Suprapubic skin (tissue), 4 donors: ENCODE data around the gene PHACTR4.

Experiments
- CTCF ChIP-seq, 2 donors: fragments of 200-600 bp in 1 of 2; fragments of 450-650 bp in 1 of 2; sonication (generic) in 1 of 2; IDR thresholded peaks; one replicate each; pipeline ENCODE4 v1.5.1; 2016 to 2019; ENCODE audit warnings: antibody characterized with exemption in 2 of 2, mild to moderate bottlenecking in 1 of 2, moderate library complexity in 1 of 2
- EP300 ChIP-seq: sonication (generic); formaldehyde crosslinking; IDR thresholded peaks from one replicate; pipeline ENCODE4 v1.6.1; 2017; ENCODE audit warnings: antibody characterized with exemption
- POLR2A ChIP-seq, 2 donors: fragments of 450-650 bp; IDR thresholded peaks; one replicate each; pipeline ENCODE4 v1.6.1; 2017; ENCODE audit warnings: antibody characterized with exemption in 2 of 2, mild to moderate bottlenecking in 2 of 2, moderate library complexity in 2 of 2
- POLR2AphosphoS5 ChIP-seq, 3 donors: sonication (generic); formaldehyde crosslinking; IDR thresholded peaks; one replicate each; pipeline ENCODE4 v1.6.1; 2017; ENCODE audit warnings: antibody characterized with exemption in 3 of 3

GRCh38 chr1:28338897-28339296 lies 30.6 kb upstream of the PHACTR4 start:
- TF ChIP-seq POLR2A (IDR thresholded peaks at IDR 0.05) (no peak), POLR2AphosphoS5 (IDR thresholded peaks at IDR 0.05) (no peak), CTCF (IDR thresholded peaks at IDR 0.05) (no peak), EP300 (no peak)
